Spleen (tissue), 7 donors: ENCODE measurements around the gene SLC17A1.

Source experiments
- CTCF ChIP-seq, 11 experiments: fragments of 200-600 bp in 7 of 11; fragments of 450-650 bp in 4 of 11; sonication (generic) in 4 of 11; IDR thresholded peaks in 8 of 11; conservative IDR thresholded peaks in 3 of 11; 1 replicate in 7 of 11; 2 replicates in 4 of 11; pipeline versions ENCODE4 v1.4.0 to v1.8.0; 2016 to 2021; ENCODE audit warnings: antibody characterized with exemption in 11 of 11, inconsistent platforms in 4 of 11, mild to moderate bottlenecking in 1 of 11
- POLR2A ChIP-seq, 3 donors: fragments of 450-650 bp; IDR thresholded peaks; one replicate each; pipeline ENCODE4 v1.5.1; 2017; ENCODE audit warnings: antibody characterized with exemption in 3 of 3, mild to moderate bottlenecking in 1 of 3
- POLR2AphosphoS5 ChIP-seq, 3 donors: sonication (generic); formaldehyde crosslinking; IDR thresholded peaks; one replicate each; pipeline ENCODE4 v1.5.1; 2017; ENCODE audit warnings: antibody characterized with exemption in 3 of 3
- donor health status: DM: no; HTN: no; CAD: no; lungs with moderate emphysema.
- donor health status: DM: no; HTN: no; CAD: no.
- donor health status: DM: no; HTN: no; CAD: no.

- TF ChIP-seq POLR2A (IDR thresholded peaks at IDR 0.05) (no peak), POLR2AphosphoS5 (IDR thresholded peaks at IDR 0.05) (no peak), CTCF (IDR thresholded peaks at IDR 0.05 in 8 of 11, conservative IDR thresholded peaks at IDR 0.05 in 3 of 11) (no peak)
Measured at GRCh38 chr6:25777031-25777430, 54.8 kb downstream of the SLC17A1 start.
